Endometrial microvascular endothelial cells (primary cell): ENCODE results near the gene PEG3. TPM values are rescaled to one million over a fixed set of nuclear protein-coding genes. Genes with fewer than 3 reads are reported as not detected.

Source experiments
- in situ Hi-C: cut with HindIII; loops from 2 replicates; pipeline ENCODE4 v1.10.0; 2017; ENCODE audit warnings: low sequenced_read_pairs, low pct_unique_long_range_greater_than_20kb; ENCODE audit errors: inconsistent ontology term
- total RNA-seq: library from RNA; depleted of rRNA; stranded (reverse); fragments of >200 nt; gene quantifications from one replicate; pipeline ENCODE4 v1.2.3, GENCODE V29; 2015; ENCODE audit errors: inconsistent ontology term

PEG3 gene
- total RNA-seq, 1 donor from 2014 or later, result not detected

DNA sequence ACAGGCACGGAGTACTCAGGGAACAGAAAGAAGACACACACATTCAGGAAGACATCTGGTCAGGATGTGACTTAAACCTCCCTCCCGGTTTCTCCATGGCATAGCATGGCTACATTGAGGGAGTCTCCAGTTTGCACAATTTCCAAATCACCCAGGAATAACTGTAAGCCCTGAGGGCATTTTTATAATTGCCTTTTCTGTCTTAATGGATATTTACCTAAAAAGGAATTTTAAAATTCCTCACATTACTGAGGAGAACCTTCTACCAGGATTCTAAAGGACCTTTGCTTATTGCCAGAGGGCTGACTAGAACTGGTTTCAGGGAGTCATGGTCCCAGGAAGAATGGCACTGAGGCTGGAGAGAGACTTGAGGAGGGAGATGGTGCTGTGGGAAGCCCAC is 21.4 kb downstream of the PEG3 start:
- in situ Hi-C loops, result no loop called here

DNA sequence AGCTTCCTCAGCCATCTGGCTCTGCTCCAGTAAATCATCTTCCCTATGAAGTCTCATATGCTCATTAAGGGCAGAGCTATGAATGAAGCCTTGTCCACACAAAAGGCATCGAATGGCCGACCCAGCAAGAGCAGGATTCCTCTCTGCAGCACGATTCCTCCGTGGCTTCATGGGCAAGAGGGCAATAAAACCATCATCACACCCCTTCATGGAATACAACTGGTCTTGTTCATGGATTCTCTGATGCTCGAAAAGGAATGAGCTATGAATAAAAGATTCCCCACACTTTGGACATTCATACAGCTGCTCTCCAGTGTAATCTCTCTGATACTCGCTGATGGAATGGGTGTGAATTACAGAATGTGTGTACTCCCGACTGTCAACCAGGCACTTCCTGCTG is 25.9 kb downstream of the PEG3 start:
- in situ Hi-C loops, result no loop called here

DNA sequence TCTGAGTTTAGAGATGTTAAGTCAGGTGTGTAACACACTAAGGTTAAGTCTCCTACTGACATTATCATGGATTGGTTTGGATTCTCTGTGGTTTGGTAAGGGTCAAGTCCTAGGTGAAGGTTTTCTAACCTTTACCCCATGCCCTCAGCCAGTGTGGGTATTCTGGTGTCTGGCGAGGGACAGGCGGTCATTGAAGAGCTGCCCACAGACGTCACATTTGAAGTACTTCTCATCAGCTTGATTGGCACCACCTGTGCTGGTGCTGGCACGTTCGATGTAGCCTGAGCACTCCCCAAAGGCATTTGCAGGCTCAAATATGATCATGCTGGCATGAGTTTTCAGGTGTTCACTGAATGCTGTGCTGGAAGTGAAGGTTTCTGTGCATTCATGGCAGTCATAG is 27.0 kb downstream of the PEG3 start:
- in situ Hi-C loops, result no loop called here

DNA sequence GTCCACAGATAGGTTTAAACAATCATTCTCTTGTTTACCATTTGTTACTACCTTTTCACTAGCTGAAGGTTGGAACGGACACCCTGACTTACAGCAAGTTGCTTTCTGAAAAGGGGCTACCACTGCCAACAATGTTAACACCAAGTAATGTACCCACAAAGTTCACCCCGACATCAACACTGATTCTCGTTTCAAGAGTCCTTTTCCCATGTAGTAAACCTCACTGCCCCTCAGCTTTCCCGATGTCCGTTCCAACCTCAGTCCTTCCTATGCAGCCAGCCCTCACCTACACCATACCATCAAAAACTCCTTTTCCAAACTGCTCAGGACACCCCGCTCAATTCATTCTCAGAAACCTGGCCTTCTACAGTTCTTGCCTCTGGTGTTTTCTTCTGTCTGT is 29.0 kb downstream of the PEG3 start:
- in situ Hi-C loops, result no loop called here

DNA sequence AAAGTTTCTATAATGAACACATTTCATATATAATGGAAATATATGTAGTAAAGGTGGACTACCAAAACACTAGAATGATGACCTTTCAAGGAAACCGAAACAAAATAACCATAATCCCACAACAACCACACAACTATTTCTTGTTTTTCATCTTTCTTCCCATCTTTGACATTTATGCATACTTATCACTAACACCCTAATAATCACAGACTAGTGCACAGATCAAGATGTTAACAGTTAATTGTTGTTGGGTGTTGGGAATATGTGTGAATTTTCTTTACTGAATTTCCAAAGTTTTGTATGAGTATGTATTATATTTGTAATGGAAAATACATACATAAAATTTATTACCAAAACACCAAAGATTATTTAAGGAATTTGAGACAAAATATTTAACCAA is 30.3 kb downstream of the PEG3 start:
- in situ Hi-C loops, result no loop called here

DNA sequence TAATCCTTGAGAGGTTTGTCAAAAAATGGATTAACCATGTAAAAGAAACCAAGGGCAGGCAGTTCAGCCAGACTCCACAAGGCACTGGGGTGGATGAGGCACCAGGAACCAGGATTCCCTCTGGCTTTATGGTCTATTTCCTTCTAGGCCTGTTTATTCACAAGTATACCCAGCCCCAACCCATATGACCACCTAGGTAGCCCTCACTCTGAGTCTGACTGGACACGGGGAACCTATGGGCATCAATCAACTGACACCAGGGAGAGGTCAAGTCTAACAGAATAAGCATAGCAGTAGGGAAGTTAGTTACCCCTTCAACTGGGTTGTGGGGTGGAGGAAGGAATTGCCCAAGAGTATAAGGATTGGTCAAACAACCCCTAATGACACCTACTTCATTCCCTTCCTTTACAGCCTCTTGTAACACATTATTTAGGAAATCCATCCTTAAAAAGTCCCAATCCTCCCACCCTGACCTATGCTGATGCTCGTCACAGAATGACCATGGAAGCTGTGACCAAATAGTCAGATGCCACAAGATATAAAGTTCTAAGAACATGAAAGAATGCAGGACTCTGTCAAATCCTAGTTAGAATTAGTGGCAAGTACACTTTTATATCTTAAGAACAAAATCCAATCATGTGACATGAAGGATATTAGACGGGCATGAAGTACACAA is 31.7 kb downstream of the PEG3 start:
- in situ Hi-C loops, result no loop called here

DNA sequence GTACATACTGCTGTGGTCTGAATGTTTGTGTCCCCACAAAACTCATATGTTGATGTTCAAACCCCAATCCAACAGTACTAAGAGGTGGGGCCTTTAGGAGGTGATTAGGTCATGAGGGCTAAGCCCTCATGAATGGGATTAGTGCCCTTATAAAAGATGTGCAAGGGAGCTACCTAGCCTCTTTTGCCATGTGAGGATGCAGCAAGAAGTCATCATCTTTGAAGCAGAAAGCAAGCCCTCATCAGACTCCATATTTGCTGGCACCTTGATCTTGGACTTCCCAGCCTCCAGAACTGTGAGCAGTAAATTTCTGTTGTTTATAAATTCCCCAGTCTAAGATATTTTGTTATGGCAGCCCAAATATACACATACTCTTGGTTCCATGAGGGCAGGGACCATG is 33.9 kb downstream of the PEG3 start:
- in situ Hi-C loops, result no loop called here

Other genes starting within 250 kb of the PEG3 start
- 7.5 TPM for gene ZNF71, start 245.4 kb downstream of the PEG3 start, total RNA-seq
- gene SMIM17, start 197.6 kb downstream of the PEG3 start, total RNA-seq, result 2.1 TPM
- gene ZNF835, start 169.0 kb downstream of the PEG3 start, total RNA-seq, result not detected
- gene ZIM2, start within 50 bp of the PEG3 start, total RNA-seq, result not detected